HG03378 (cell line): ENCODE data around the gene PHF8.

Source experiments
- ATAC-seq: cut with Tn5 transposase; IDR thresholded peaks from one replicate; pipeline ENCODE4 v1.9.1; 2021; ENCODE audit warnings: mild to moderate bottlenecking, moderate library complexity; ENCODE audit not compliant: unreplicated experiment

The PHF8 gene

DNA sequence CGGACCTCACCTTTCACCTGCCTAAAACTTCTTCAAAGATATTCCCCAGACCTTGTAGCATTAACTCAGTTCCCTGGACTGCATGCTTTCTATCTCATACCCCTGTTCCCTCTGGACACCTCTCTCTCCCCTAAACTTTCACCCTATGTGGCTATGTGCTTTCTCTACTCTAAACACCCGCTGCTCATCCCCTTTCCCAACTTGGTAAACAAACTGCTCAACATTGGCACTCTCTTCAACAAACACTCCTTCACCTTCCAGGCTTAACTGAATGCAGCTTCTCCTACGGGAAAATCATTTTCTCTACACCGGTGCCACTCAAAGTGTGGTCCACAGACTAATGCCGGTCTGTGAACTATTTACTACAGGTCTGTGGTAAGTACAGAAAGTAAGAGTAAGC, 19.9 kb downstream of the PHF8 start:
- ATAC-seq = no peak

DNA sequence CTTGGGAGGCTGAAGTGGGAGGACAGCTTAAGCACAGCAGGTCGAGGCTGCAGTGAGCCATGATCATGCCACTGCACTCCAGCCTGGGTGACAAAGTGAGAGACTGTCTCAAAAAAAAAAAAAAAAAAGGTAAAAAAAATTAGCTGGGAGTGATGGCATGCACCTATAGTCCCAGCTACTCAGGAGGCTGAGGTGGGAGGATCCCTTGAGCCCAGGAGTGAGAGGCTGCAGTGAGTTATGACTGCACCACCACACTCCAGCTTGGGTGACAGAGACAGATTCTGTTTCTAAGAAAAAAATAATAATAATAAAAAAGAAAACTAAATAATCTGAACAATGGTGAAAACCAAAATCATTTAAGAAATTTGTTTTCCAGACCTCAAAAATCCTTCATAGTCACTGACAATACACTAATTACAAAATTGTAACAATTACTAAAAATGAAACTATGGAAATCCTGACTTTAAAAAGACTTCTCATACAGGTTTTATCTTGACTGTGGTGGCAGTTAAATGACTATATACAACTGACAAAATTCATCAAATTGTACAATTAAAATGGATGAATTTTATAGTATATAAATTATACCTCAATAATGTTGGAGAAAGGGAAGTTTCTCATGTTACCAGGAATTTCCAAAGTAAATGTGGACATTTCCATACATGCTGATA, 31.3 kb downstream of the PHF8 start:
- ATAC-seq = no peak

DNA sequence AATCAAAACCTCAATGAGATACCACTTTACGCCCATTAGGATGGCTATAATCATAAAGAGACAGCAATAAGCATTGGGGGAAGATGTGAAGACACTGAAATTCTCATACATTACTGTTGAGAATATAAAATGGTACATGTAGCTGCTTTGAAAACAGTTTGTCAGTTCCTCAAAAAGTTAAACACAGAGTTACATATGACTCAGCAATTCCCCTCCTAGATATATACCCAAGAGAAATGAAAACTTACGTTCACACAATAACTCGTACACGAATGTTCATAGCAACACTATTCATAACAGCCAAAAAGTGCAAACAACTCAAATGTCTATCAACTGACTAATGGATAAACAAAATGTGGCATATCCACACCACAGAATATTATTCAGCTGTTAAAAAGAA, 36.6 kb downstream of the PHF8 start:
- no peak for ATAC-seq

DNA sequence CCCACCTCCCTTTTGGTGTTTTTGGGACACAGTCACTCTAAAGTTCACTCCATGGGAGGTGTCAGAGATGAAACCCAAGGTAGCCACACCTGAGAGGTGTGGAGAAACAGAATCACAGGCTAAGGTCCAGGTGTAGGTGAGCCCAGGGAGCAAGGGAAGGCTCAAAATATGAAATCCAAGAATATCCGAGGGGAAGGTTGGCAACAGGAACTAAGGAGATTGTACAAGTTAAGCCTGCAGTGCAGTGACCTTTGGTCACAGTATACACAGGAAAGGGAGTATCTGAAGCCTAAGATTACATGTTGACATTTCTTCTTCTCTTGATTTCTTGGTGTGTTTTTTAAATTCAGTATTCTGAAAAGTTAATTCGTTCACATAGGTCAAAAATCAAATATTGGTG, 46.5 kb downstream of the PHF8 start:
- ATAC-seq = no peak

DNA sequence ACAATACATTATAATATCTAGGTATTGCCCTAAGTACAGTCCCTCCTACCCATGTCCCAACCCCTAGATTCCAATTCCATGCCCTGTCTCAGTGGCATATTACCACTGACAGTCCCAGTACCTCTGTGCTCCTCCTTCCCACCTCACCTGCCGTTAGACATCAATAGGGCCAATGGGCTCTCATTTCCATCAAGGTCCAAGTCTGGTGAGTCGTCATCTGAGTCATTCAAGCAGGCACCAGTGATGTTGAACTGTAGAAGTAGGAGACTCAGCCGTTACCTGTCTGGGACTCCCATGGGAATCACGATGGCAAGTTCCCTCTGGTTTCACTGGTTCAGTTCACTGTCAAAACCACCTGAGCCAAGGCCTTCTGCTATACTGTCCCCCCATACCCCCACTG, 51.7 kb downstream of the PHF8 start:
- no peak for ATAC-seq

DNA sequence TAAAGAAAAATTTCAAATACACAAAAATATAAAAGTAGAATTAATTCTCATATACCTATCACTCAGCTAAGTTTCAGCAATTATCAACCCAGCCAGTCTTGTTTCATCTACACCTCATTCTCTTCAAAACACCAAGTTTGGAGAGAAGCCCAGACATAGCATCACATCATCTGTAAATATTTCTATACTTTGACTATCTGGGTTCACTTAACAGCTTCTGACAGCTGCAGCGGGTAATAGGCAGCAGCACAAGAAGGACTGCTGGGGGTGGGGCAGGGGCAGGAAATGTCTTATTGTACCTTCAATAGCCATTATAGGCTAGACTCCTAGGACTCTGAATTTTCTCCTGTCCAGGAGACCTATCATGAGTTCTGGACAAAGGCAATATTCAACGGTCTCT, 54.1 kb downstream of the PHF8 start:
- ATAC-seq = no peak

DNA sequence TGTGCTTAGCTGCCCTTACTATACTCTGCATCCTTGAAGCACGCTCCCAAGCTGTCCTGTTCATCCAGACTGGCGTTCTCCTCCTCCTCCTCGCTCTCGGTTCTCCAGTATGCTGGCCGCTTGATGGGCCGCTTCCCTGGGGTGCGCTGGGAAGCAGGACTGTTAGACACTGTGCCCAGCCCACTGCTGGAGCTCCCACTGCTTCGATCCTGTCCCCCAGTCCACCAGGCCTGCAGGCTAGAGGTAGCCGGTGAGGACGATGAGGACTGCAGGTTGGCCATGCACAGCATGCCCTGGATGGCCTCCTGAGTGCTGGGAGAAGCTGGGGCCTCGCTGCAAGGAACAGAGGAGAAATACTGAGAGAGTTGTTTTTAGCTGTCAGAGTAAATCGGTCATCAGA, 59.4 kb downstream of the PHF8 start:
- no peak for ATAC-seq

DNA sequence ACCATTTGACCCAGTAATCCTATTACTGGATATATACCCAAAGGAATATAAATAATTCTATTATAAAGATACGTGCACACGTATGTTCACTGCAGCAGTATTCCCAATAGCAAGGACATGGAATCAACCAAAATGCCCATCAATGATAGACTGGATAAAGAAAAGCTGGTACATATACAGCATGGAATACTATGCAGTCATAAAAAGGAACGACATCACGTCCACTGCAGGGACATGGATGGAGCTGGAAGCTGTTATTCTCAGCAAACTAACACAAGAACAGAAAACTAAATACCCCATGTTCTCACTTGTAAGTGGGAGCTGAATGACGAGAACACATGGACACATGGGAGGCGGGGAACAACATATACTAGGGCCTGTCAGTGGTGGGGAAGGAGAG, 69.7 kb downstream of the PHF8 start:
- ATAC-seq = no peak

DNA sequence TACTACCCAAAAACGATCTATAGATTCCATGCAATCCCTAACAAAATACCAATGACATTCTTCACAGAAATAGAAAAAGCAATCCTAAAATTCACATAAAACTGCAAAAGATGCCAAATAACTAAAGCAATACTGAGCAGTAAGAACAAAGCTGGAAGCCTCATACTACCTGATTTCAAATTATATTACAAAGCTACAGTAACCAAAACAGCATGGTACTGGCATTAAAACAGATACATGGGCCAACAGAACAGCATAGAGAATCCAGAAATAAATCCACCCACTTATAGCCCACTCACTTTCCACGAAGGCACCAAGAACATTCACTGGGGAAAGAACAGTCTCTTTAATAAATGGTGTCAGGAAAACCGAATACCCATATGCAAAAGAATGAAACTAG, 74.7 kb downstream of the PHF8 start:
- no peak for ATAC-seq

DNA sequence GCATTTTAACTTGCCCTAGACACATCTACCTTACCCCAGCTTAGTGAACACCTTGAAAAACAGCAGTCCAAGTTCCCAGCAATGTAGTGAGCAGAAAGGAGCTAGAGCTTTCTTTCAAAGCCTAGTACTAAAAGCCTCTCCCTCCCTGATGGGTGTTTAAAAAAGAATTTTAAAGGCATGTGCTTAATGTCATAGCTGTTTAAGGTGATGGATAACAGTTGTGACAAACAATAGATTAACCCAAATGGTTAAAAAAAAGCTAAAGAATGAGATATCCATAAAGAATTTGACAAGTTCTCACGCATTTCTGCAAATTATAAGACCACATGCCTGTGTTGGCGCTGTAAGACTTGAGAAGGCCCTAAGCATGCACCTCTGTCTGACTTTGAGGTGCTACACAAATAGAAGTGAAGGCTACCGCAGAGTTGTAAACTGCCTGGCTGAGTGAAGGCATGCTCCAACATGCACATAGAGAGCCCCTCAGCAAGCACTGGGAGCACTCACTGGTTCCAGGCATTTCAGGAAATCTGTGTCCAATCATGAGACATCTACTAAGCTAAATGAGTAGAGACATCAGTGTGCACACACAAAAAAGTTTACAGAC, 94.0 kb downstream of the PHF8 start:
- ATAC-seq = no peak

DNA sequence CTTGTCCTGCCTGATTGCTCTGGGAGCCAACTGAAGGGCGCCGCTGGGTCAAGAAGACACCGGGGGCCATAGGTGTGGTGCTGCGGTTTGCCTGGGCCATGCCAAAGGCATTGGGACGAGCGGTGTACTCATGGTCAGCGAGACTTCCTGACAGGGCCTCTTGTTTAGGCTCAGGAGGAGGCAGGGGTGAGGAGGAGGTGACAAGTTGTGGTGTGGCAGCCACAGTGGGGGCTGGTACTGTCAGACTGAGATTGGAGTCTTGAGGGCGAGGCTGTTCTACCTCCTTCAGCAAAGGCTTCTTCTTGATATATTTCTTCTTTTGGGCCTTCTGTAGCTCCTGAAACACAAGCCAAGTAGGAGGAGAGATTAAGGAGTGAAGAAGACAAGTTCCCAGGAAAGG, 104.1 kb downstream of the PHF8 start:
- ATAC-seq = no peak

DNA sequence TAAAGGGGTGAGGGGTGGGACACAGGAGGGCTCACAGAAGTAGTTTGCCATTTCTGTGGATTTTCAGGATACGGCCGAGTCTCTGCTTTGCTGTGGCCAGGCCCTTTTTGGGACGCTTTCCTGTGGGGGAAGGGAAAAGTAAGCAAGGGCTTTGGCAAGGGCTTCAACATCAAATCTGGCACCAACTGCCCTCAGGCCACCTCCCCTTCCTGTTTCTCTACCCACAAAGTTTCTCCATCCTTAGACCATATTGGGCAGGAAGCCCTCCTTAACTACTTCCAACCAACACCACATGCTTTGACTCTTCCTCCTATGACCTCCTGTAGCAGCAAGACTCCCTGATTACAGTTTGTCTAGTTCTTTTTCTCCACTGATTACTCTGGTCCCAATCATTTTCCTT, 105.1 kb downstream of the PHF8 start:
- ATAC-seq = no peak

DNA sequence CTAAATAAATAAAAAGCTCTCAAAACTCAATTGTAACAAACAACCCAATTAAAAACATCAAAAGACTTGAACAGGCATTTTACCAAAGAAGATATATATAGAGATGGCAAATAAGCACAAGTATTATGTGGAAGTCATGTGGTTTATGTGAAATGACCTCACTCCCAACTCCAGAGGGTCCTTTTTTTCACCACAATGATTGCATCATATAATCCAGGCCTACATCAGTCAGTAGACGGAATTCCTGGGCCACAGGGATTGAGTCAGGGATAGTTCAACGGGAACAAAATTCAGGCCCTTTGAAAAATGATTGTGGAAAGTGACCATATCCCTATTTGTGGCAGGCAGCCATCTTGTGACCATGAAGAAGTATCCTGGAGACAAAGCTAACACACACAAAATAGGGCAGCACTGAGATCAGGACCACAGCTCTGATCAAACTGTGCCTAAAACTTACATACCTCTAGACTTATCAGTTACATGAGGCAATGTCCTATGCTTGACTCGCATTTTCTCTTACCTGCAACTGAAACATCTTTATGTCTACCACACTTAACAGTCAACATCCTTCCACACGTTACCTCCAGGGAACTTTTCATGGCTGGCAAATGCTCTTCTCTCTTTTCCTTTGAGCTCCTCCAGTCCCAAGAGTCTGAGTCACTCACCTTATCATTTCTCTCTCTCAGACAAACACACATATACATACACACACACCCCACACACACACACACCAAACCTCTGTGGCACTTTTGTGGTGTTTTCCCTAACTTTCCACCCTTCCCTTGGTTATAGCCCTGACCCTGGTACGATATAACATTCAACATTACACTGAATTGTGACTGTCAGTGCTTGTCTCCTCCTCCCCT, 113.5 kb downstream of the PHF8 start:
- ATAC-seq = no peak

DNA sequence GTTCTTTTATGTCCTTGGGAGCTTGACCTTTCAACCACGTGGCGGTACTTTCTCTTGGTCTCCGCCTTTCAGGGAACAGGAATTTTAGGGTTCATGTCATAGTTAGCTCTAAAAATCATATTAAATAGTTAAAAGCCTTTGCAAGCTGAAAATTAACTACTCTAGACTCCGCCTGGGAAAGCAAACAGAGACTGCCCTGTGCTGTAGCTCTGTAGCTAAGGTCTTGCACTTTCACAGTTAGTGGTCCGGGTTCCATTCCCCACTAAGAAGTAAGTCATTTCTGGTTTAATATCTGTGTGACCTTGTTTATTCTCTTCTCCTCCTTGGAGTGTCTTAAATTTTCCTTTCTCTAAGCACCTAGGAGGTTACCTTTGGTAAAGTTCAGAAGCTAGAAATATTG, 118.2 kb downstream of the PHF8 start:
- no peak for ATAC-seq

DNA sequence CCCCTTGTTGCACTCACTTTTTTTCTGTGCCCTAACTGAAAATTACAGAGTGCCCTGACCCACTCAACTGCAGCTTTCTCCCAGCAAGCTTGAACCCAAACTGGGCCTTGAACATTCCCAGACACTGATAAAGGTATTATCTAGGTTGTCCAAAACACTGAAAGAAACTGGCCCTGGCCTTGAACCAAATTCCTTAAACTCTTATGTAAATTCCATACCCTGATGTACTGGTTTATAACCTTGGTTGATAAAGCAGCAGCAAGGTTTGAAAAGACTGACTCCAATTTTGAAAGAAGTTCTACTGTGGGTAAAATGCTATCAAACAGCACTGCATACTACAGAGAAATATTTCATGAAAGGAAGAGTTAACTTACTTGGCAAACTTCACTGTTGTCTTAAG, 125.6 kb downstream of the PHF8 start:
- no peak for ATAC-seq

DNA sequence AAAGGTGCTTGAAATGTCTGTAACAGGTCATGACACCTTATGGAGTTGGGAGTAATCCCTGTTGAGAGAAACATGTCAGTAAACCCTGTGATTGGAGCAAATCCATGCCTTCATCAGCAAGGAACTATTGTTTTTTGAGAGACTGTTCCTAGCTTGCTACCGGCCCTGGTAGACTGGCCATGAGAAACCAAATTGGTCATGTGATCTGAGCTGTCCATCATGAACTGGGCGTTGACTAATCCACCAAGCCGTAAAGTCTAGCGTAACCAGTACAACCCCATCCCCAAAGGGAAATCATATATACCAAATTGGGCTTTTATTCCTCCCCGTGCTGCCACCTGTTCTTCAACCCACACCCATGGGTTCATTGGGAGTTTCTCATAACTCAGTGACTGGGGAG, 143.7 kb downstream of the PHF8 start:
- no peak for ATAC-seq

DNA sequence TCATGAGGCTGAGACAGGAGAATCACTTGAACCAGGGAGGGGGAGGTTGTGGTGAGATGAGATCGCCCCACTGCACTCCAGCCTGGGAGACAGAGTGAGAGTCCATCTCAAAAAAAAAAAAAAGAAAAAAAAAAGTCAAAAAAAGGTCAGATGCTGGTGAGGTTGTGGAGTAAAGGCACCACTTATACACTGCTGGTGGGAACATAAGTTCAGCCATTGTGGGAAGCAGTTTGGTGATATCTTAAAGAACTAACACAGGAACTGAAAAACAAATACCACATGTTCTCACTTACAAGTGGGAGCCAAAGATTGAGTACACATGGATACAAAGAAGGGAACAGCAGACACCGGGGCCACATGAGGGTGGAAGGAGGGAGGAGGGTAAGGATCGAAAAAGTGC, 149.0 kb downstream of the PHF8 start:
- ATAC-seq = no peak
